HG02884 (cell line): ENCODE data around the gene UBE2B.
A peak's percentile ranks its signal among the peaks of the same experiment; 100 is the strongest.

Source experiments
- ATAC-seq: cut with Tn5 transposase; IDR thresholded peaks from one replicate; pipeline ENCODE4 v1.9.1; 2021; ENCODE audit warnings: mild to moderate bottlenecking, moderate library complexity; ENCODE audit not compliant: unreplicated experiment

Gene UBE2B

GRCh38 chr5:134436523-134437339, 65.4 kb downstream of the UBE2B start:
- peak; percentile 87 for ATAC-seq

- peak; percentile 8 for ATAC-seq
Observed at GRCh38 chr5:134437340-134437846, 66.0 kb downstream of the UBE2B start.

- no peak for ATAC-seq
Observed at GRCh38 chr5:134437847-134438581, 66.6 kb downstream of the UBE2B start.

GRCh38 chr5:134438721-134439123, 67.4 kb downstream of the UBE2B start:
- no peak for ATAC-seq

GRCh38 chr5:134439210-134439654, 67.9 kb downstream of the UBE2B start:
- no peak for ATAC-seq

- no peak for ATAC-seq
Observed at GRCh38 chr5:134440201-134440755, 68.9 kb downstream of the UBE2B start.
